Astrocyte of the cerebellum (primary cell): ENCODE measurements around the gene SOD1.
"Not testable (repeated sequence)": the region's sequence is repeated elsewhere in the genome, so short reads cannot be mapped to it uniquely, and the experiment has no call there.

Source experiments
- DNase-seq: peaks from one replicate; pipeline ENCODE4 v3.0.0-alpha.2; 2011; ENCODE audit warnings: low read depth
- H3K4me3 ChIP-seq: 2 replicates; pipeline ENCODE4 v1.5.1; 2011; ENCODE audit warnings: mild to moderate bottlenecking, low read depth, low read length, moderate library complexity
- CTCF ChIP-seq: IDR thresholded peaks from 2 replicates; pipeline ENCODE4 v1.5.1; 2012; ENCODE audit warnings: low read length, low read depth, moderate library complexity, mild to moderate bottlenecking; ENCODE audit errors: missing control alignments
- in situ Hi-C: cut with HindIII; loops from 2 replicates; pipeline ENCODE4 v1.10.0; 2017; ENCODE audit warnings: low sequenced_read_pairs

The SOD1 gene

GRCh38 chr21:31665397-31665796 lies 5.9 kb downstream of the SOD1 start:
- in situ Hi-C loops: no loop called here
- H3K4me3 ChIP-seq: no peak overlapping the region
- no peak for TF ChIP-seq CTCF
- no peak for DNase-seq

GRCh38 chr21:31665869-31666268 lies 6.4 kb downstream of the SOD1 start:
- DNase-seq, H3K4me3 ChIP-seq, in situ Hi-C loops: not testable (repeated sequence)

GRCh38 chr21:31666445-31667010 lies 7.0 kb downstream of the SOD1 start:
- no peak for TF ChIP-seq CTCF
- no peak for DNase-seq
- in situ Hi-C loops: no loop called here
- H3K4me3 ChIP-seq: no peak overlapping the region

GRCh38 chr21:31667132-31667531 lies 7.6 kb downstream of the SOD1 start:
- TF ChIP-seq CTCF: no peak
- DNase-seq: no peak
- in situ Hi-C loops: no loop called here
- H3K4me3 ChIP-seq: no peak overlapping the region

GRCh38 chr21:31667639-31668038 lies 8.1 kb downstream of the SOD1 start:
- in situ Hi-C loops: no loop called here
- no peak overlapping the region for H3K4me3 ChIP-seq
- DNase-seq: no peak
- no peak for TF ChIP-seq CTCF

- DNase-seq: no peak
- H3K4me3 ChIP-seq: no peak overlapping the region
- no peak for TF ChIP-seq CTCF
- in situ Hi-C loops: no loop called here
Measured at GRCh38 chr21:31668651-31669491, 9.4 kb downstream of the SOD1 start.

- TF ChIP-seq CTCF: no peak
- no peak overlapping the region for H3K4me3 ChIP-seq
- DNase-seq: no peak
- in situ Hi-C loops: no loop called here
Measured at GRCh38 chr21:31670070-31670469, 10.6 kb downstream of the SOD1 start.
